HG02610 (cell line): ENCODE results near the gene CENPS.
"Not testable (repeated sequence)": the region's sequence is repeated elsewhere in the genome, so short reads cannot be mapped to it uniquely, and the experiment has no call there.

Source experiments
- ATAC-seq: cut with Tn5 transposase; IDR thresholded peaks from one replicate; pipeline ENCODE4 v1.9.1; 2021; ENCODE audit warnings: mild to moderate bottlenecking, moderate library complexity; ENCODE audit not compliant: unreplicated experiment

The CENPS gene

DNA sequence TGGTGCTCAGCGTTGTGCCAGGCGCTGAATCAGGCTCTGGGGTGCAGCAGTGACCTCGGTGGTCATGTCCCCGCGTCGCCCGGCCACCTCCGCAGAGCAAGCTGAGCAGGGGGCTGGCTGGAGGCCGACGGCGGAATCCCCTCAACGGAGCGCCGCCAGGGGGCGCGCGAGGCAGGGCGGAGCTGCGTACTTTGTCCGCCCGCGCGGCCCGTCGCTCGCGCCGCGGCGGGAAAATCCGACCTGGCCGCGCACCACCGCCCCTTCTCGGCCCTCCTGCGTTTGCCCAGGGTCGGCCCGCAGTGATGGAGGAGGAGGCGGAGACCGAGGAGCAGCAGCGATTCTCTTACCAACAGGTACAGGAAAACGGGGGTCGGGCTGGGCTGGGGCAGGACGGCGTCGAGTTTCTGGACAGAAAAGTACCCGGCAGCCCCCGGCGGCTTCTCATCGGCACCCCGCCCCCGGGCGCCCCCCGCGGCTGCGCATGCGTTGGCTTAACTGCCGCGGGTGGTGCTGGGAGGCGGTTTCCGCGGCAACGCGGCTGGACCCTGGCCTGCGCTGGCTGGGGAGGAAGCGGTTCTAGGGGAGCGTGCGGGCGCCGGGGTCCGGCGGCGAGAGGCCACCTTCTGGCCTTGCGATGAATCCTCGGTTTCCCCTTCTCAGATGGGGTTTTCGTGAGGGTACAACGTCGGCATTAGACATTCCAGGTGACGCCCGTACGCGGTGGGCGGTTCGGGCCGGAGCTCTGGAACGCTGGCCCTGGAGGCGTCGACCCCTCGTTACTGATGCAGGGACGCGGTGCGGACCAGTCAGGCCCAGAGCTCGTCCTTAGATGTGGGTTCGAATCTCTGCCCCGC is at the start of gene CENPS:
TSS of gene CENPS (plus strand) at position 218 of the 854 bp plus-strand sequence. CDS start at position 303, 85 bp downstream.
- ATAC-seq: peak; percentile 74

- ATAC-seq: no peak
Observed at GRCh38 chr1:10380594-10381275, 49.5 kb upstream of the CENPS start.

DNA sequence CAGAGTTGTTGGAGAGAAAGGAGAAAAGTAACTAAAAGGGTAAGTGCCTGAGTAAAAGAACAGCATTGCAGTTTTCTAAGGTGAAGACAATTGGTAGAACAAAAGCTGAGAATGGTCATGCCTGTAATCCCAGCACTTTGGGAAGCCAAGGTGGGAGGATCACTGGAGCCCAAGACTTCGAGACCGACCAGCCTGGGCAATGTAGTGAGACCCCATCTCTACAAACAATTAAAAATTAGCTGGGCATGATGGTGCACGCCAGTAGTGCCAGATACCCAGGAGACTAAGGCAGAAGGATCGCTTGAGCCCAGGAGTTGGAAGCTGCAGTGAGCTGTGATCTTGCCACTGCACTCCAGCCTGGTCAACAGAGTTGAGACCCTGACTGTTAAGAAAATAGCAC is 46.6 kb upstream of the CENPS start:
- ATAC-seq: no peak

DNA sequence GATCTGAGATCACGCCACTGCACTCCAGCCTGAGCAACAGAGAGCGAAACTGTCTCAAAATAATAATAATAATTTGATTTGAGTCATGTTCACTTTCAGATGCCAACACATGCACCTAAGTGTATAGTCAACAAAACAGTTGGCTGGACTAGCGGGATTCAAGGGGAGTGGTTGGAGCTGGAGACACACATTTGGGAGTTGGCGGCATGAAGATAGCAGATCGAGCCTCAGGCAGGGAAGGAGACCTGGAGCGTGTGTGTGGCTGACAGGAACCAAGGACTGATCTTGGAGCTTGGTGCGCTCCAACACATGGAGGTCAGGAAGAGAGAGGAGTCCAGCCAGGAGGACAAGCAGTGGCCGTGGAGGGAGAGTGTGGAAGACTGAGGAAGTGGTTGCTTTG is 46.0 kb upstream of the CENPS start:
- ATAC-seq: no peak

DNA sequence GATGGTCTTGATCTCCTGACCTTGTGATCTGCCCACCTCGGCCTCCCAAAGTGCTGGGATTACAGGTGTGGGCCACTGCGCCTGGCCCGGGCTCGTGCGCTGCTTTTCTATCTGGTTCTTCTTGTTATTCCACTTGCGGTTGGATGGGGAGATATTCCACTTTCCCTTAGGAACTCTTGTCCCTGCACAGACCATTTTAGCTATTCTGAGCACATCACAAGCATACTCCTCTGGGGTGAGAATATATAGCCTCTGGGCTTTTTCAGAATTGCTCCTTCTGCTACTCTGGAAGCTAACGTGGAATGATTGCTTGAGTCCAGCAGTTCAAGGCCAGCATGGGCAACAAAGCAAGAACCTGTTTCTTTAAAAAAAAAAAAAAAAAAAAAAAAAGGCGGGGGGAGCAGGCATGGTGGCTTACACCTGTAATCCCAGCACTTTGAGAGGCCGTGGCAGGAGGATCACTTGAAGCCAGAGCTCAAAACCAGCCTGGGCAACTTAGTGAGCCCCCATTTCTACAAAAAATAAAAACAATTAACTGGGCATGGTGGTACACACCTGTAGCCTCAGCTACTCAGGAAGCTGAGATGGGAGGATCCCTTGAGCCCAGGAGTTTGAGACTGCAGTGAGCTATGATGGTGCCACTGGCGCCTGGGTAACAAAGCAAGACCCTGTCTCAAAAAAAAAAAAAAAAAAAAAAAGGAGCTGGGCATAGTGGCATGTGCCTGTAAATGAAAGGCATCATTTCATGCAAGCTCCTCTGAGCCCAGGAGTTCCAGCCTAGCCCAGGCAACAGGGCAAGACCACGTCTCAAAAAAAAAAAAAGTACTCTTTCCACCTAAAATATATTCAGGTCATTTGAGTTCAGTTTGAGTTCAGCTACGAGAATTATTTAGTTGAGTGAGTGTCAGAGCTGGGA is 43.2 kb upstream of the CENPS start:
- ATAC-seq: no peak

DNA sequence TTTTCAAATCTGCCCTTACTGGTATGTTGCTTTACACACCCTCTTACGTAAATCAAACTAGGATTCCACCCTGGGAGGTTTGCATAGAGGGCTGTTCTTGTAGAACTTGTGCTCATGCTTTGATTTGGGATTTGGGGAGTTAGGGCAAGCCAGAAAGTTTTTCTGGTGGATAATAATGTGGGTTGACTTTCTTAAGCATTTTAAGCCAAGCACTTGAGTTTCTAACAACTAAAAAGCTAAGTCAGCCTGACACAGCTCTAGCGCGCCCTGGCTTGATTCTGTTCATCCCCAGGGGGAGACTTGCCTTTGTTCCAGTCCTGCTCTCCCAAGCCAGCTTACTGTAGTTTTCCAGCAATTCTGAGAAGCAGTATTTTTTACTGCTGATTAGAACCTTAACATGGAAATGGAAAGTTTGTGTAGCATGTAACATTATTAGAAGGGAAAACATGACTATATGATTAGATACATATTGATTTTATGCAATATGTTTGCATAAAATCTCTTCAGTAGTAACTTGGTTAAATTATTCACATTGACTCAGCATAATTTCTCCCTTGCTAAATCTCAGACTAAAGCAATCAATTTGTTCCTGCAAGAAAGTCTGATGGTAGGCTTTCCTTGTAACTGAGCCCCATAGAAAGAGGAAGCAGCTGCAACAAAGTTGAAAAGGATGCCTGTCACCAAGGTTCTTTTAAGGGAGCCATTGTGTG is 42.4 kb upstream of the CENPS start:
- ATAC-seq: no peak

DNA sequence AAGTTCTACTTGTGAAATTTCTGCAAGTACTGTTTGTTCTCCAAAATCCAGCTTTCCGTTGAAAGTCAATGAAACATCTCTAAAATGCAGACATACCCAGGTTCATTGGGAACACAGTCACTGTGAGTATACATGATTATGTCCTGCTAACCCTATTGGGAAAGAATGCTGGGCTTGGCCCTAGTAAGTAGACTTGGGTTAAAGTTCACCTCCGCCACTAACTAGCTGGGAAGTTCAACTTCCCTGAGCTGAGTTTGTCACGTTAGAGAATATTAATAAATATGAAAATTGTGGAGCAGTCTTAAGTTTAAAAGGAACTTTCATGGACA is 41.9 kb upstream of the CENPS start:
- no peak for ATAC-seq

DNA sequence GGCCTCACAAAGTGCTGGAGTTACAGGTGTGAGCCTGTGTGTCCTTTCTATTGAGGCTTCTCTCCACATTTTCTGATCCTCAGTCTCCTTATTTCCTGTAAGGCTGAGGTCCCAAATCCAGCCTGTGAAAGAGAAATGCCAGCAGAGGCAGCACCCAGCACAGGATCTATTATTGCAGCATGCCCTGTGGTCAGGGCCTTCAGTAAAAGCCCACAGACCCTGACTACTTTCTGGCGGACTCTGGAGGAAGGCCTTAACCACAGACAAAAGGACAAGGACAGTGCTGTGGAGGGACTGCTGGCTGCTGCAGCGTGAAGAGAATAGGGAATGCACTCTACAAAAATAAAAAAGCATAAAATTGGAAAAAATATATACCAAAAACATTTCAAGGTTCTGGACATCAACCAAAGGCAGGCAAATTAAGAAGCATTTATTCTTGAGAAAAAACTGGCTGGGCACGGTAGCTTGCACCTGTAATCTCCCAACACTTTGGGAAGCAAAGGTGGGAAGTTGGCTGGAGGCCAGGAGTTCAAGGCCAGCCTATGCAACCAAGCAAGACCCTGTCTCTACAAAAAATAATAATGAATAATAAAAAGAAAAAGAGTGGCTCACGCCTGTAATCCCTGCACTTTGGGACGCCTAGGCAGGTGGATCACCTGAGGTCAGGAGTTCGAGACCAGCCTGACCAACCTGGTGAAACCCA is 40.8 kb upstream of the CENPS start:
- no peak for ATAC-seq

GRCh38 chr1:10396870-10397269 is 33.4 kb upstream of the CENPS start:
- no peak for ATAC-seq

DNA sequence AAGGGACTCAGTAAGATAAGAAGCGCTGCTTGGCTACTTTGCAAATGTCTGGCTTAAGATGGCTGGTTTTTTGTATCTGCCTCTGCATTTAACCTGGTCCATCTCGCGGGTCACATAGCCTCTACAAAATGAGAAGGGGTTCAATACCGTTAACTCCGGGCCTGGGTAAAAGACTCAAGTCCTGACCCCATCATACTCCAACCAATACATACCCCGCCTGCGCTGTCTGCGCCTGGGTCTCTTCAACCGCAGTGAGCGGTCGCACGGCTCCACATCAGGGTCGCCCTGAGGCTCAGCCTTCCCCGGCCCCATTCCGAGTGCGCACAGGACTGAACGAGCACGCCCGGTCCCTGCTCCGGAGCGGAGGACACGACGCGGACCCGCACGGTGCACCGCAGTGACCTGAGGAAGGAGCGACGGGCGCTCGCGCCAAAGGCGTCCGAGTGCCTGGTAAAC is 31.9 kb upstream of the CENPS start:
- ATAC-seq: no peak

GRCh38 chr1:10398734-10399443 is 31.3 kb upstream of the CENPS start, which contains the start of gene PGD:
PGD (plus strand) TSS chr1:10399064; CDS start chr1:10399118, 54 bp downstream.
- ATAC-seq: peak; percentile 96

DNA sequence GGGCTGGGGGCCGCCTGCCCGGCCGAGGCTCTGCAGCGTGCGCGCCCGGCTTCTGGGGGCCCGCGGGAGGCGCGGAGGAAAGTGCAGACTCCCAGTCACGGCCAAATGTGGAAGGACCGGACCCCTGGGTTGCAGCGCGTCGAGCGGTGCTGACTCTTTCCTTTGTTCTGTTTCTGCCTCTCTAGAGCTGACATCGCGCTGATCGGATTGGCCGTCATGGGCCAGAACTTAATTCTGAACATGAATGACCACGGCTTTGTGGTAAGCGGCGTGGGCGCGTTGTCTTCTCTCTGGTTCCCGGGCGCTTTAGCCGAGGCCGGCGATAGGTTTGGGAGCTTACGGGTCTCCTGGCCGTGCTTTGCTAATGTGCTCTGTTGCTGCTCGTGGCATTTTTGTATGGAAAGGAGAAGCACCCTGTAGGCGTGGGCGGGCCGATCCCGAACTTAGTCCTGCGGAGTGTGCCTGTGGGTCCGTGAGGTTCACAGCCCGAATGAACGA is 30.7 kb upstream of the CENPS start:
- no peak for ATAC-seq

DNA sequence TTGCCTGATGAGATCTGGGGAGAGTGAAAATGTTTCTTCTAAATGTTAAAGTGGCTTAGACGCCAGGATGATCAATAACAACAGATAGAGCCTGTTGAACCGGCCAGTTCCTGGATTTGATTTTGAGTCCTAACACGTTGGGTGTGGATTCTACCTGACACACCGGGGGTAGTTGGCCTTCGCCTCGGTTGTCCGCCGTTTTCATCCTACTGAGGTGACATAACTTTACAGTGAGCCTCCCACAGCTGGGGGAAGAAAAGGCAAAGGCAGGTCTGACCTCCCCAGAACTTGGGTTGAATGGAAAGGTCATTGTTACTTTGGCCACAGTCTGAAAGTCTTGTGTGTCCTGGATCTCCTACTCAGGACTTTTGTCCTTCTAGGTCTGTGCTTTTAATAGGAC is 30.2 kb upstream of the CENPS start:
- ATAC-seq: no peak

DNA sequence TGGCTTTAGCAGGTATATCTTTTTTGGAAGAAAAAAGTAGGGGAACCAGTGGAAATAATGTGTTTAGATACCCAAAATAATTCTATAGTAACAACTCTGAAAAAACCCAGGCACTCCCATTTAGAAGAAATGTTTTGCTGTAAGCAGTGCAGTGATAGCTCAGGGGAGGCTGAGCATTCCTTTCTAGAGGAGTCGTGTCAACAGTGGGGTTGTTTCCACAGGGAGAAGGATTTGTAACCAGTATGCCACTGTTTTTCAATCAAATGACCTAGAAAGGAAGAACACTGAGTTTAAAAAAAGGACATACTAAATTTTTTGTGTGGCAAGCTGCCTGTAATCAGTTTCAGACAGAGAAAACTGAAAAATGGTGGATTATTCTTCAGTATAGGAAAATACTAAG is 29.0 kb upstream of the CENPS start:
- no peak for ATAC-seq

- ATAC-seq: no peak
Observed at GRCh38 chr1:10402729-10403274, 27.4 kb upstream of the CENPS start.

DNA sequence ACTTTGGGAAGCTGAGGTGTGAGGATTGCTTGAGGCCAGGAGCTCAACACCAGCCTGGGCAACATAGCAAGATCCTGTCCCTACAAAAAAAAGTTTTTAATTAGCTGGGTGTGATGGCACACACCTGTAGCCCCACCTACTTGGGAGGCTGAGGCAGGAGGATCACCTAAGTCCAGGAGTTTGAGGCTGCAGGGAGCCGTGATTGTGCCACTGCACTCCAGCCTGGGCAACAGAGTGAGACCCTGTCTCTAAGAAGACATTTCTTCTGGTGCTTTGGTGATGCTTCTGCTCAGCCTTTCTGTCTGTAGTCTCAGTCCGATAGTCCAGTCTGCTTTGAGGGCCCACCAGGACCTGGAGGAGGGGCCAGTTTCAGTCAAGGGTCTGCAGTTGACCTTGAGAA is 23.0 kb upstream of the CENPS start:
- ATAC-seq: no peak

- ATAC-seq: no peak
Observed at GRCh38 chr1:10415211-10415930, 14.9 kb upstream of the CENPS start.

DNA sequence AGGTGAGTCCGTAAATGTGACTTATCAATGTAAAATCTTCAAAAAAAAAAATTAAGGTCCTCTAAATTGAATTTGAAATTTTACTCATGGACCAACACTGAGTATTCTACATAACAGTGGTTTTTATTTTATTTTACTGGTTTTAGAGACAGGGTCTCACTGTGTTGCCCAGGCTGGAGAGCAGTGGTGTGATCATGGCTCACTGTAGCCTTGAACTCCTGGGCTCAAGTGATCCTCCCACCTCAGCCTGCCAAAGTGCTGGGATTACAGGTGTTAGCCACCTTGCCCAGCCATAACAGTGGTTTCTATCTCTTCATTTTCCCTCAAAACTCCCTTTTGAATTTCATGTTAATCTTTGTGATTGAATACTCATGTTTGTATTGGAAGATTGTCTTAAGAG is 14.3 kb upstream of the CENPS start:
- ATAC-seq: not testable (repeated sequence)
